Measurements from ENCODE around the gene TAGLN3.

Gene TAGLN3

DNA sequence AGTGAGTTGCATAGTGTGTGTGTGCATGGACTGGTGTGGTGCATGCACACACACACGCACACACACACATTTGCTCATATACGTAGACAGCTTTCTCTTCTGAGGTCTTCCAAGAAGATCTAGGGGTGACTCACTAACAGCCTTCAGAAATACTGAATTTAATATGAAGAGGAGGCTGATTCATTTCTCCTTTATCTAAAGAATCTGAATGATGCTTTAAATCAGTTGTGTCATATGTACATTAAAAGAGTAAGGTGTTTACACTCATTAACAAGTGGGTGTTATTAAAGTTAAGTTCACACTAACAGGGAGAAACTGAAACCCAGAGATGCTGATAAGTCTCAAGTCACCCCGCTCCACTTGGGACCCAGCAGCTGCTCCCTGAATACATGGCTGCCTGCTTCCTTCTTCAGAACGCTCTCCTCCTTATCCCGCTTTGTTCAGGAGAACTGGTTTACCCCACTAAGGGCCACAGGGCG lies 57.8 kb downstream of the TAGLN3 start:
- DNase-seq, result no peak

DNA sequence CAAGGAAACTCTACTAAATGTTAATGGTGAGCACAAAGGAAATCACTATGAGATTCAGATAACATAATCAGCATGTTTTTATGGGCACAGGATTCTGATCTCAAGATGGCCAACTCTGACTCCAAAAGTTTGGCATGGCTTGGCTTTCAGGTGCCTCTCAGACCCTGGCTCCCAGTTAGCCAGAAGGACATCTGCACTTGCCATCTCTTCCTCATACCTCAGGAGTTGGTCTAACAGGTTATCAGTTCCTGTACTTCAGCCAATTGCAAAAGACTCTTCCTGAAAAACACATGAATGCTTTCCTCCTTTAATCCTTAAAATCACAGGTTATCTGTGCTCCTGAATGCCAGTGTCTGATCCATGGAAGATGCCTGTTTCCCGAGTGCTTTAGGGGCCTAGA lies 60.8 kb downstream of the TAGLN3 start:
- no peak for DNase-seq

DNA sequence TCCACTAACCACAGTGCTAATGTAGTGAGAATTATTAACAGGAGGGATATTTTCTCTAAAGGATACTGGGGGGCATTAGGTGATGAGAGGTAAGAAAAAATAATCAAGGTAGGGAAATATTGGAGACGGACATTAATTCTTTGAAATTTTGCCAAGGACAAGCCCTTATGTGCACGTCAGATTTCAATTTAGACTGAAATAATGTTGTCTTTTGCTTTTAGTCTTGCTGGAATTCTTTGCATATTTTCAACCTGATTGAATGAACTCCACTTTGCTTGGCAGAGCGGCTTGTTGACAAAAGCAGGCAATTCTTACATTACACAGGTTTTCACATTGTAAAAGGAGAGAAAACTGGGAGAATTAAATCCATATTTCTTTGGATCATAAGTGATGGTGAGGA lies 62.4 kb downstream of the TAGLN3 start:
- no peak for DNase-seq
